ENCODE results near the gene CYP4F11.
"Not testable (repeated sequence)": the region's sequence is repeated elsewhere in the genome, so short reads cannot be mapped to it uniquely, and the experiment has no call there.

CYP4F11 gene

GRCh38 chr19:15919243-15919642, 15.1 kb downstream of the CYP4F11 start:
- DNase-seq = no peak

- no peak for DNase-seq
Measured at GRCh38 chr19:15915109-15915508, 19.2 kb downstream of the CYP4F11 start.

GRCh38 chr19:15913830-15914229, 20.5 kb downstream of the CYP4F11 start:
- no peak for DNase-seq

DNA sequence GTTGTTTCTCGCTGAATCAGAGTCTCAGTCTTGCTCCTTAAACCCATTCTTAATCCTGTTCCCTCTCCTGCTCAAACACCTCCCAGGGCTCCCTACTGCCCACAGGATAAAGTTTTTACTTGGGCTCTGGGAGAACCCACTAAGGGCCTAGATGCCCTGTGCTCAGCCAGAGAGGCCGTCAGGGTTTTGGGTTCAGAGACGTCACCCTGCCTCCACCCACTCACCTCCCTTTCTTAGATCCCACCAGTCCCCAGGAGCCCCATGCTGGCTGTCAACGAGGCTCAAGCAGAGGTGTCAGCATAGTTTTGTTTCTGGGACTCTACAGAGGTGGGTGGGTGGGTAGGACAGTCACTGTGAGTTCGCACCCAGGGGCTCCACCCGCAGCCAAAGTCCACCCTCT, 20.9 kb downstream of the CYP4F11 start:
- no peak for DNase-seq

- no peak for DNase-seq
Measured at GRCh38 chr19:15911599-15912235, 22.6 kb downstream of the CYP4F11 start.

DNA sequence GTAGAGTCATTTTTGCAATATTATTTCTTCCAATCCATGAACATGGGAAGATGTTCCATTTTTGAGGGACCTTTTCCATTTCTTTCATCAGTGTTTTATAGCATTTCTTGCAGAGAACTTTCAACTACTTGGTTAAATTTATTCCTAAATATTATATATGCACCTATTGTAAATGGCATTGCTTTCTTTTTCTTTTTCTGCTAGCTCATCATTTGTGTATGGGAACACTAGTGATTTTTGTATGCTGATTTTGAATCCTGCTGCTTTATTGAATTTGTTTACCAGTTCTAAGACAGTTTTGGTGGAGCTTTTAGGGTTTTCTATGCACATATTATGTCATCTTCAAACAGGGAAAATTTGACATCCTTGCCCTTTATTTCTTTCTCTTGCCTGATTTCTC, 29.3 kb downstream of the CYP4F11 start:
- no peak for DNase-seq

DNA sequence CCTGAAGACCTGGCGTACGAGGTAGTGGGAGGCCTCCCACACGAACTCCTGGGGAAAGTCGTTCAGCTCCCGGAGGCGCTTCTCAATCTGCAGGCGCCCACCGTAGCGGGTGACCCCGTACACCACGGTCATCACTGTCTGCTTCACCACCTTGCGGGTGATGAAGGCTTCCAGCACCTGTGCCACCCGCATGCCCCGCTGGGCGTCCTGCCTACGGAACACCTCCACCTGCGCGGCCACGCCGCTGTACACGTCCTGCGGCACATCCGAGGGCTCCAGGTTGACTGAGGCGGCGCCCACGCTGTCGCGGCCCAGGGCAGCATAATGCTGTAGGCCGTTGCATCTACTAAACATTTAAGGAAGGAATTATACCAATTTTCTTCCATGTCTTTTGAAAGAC, 31.4 kb downstream of the CYP4F11 start:
- not testable (repeated sequence) for DNase-seq

GRCh38 chr19:15902254-15902653, 32.1 kb downstream of the CYP4F11 start:
- DNase-seq = no peak

DNA sequence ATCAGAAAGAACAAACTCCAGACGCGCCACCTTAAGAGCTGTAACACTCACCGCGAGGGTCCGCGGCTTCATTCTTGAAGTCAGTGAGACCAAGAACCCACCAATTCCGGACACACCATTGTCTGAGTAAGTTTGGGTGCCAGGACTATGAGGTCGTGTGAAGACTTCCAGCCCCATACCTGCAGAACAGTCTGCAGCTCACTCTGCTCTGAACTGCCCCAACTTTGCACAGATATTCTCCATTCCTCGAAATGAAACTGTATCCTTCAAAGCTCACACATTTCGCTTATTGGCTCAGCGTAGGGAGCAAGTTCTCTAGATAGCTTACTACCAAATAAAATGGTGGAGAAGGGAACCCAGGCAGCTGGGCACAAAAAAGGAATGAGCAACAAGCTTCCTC, 33.8 kb downstream of the CYP4F11 start:
- no peak for DNase-seq

- not testable (repeated sequence) for DNase-seq
Measured at GRCh38 chr19:15900032-15900431, 34.3 kb downstream of the CYP4F11 start.

DNA sequence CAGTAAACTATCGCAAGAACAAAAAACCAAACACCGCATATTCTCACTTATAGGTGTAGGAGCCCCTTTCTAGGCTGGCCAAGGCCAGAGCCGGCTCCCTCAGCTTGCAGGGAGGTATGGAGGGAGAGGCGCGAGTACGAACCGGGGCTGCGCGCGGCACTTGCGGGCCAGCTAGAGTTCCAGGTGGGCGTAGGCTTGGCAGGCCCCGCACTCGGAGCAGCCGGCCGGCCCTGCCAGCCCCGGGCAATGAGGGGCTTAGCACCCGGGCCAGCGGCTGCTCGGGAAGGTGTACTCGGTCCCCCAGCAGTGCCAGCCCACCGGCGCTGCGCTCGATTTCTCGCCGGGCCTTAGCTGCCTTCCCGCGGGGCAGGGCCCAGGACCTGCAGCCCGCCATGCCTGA, 34.8 kb downstream of the CYP4F11 start:
- DNase-seq = not testable (repeated sequence)

GRCh38 chr19:15897738-15898276, 36.5 kb downstream of the CYP4F11 start, which contains the start of gene CYP4F2:
CYP4F2 (minus strand) TSS chr19:15898074; CDS start chr19:15897611, 463 bp downstream.
- no peak for DNase-seq

DNA sequence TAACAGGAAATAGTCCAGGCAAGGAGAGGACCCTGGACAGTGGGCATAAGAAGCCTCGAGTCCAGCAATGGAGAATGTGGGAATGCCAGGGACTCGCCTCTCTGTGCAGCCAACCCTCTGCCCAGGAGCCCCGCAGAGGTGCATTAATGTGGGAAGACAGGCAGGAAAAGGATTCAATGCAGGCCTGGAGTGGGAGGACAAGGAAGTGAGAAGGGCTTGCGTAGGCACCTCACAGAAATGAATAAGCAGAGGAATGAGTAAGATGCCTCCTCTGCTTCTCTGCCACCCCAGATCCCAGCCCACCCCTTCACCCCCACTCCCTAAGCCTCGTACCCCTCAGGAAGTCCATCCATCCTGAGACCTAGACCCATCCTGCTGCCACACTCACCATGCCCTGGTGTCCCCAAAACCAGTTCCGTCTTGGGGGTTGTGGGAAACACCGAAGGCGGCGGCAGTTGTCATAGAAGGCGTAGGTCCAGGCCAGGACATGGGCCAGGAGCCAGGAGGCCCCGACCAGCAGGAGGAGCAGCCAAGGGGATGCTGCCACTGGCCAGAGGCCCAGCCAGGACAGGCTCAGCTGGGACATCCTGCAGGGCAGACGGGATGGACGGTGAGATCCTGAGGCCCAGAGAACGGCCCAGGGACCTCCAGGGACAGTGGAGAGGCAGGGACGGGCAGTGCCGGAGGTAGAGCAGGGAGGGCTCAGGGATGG, 37.1 kb downstream of the CYP4F11 start:
- DNase-seq = no peak

DNA sequence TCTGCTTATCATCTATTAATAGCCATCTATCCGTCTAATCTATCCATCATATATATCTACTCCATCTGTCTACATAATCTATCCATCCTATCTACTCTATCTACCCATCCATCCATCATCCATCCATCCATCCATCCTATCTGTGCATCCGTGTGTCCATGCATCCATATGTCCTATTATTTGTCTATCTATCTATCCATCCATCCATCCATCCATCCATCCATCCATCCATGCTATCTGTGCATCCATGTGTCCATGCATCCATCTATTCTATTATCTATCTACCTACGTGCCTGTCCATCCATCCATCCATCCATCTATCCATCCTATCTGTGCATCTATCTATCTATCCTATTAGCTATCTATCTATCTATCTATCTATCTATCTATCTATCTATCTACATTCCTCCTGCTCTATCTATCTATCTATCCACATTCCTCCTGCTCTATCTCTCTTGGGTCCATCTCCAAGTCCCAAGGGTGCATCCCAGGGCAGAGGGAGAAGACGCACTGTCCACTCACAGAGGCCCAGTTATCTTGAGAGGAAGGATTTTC, 38.4 kb downstream of the CYP4F11 start:
- DNase-seq = no peak

- no peak for DNase-seq
Measured at GRCh38 chr19:15894359-15894758, 40.0 kb downstream of the CYP4F11 start.

DNA sequence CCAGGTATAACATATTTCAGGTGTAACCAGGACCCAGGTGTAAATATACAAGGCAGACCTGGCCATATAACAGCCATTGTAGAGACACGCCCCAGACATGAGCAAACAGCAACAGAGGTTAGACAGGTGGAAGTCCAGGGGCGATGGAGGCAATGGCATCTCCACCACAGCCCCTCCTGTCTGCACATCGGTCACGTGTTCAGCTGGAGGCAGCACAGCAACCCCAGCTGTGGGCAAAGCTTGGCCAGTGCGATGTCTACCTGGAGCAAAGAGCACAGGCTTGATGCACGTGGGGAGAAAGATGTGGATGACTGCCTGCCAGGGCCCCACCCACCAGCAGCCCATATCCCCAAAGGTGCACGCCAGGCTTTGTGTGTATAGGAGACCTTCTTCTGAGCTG, 40.9 kb downstream of the CYP4F11 start:
- DNase-seq = no peak

DNA sequence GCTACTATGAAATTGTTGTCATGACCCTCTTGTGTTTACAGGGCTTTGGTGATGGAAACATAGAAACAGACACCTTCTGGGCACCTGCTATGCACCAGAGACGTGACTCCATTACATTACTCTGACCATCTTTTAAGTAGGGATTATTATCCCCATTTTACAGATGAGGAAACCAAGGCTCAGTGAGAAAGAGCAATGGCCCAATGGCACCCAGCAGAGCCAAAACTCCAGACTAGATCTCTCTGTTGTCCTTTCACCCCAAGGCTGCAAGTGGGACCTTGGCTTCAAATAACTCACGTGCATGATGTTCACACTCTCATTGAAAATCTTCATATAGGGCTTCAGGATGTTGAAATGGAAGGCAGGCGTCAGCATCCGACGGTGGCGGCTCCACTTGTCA, 42.3 kb downstream of the CYP4F11 start:
- no peak for DNase-seq

- no peak for DNase-seq
Measured at GRCh38 chr19:15891434-15891833, 42.9 kb downstream of the CYP4F11 start.

DNA sequence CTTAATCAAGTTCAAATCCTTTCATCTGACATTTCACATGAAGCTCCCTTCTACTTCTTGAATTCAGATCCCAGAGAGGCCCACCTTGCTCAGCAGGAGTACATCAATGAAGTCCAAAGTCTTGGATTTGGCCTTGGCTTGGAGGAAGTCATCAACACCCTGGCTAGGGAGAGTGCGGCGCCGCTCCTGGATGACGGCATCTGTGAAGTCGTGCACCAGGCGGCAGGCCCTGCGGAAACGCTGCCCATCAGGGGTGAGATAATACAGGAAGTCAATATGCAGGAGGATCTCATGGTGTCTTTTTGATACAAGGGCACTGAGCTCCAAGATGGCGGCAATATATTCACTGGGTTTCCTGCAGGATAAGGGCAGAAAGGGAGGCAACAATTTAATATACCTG, 45.0 kb downstream of the CYP4F11 start:
- not testable (repeated sequence) for DNase-seq

DNA sequence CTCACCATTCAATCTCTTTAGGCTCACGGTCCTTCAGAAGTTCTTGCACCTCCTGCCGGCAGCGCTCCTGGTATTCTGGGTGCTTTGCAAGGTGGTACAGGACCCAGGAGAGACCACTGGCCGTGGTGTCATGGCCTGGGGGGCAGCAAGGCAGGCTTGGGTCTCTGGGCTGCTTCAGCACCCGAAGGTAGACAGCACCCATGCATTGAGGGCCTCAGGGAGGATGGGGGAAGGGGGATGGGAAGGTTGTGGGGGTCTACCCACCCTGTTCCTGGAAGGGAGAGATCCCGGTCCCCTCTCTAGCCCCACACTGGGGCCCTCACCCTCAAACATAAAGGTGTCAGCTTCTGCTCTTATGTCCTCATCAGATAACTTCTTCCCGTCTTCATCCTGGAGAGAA, 48.4 kb downstream of the CYP4F11 start:
- no peak for DNase-seq

- no peak for DNase-seq
Measured at GRCh38 chr19:15885167-15885566, 49.2 kb downstream of the CYP4F11 start.

- DNase-seq = not testable (repeated sequence)
Measured at GRCh38 chr19:15883329-15883728, 51.0 kb downstream of the CYP4F11 start.

GRCh38 chr19:15874821-15875474, 59.4 kb downstream of the CYP4F11 start:
- DNase-seq = no peak

GRCh38 chr19:15873771-15874170, 60.6 kb downstream of the CYP4F11 start:
- not testable (repeated sequence) for DNase-seq

All from NCI-H526 treated with DMSO at 0.1 percent for 48 hours (cell line).